ENCODE measurements around the gene ETV7.

Gene ETV7

GRCh38 chr6:36377594-36377993, 9.9 kb downstream of the ETV7 start:
- Histone ChIP-seq H3K18ac (ENCODE audit: low read length) (no peak overlapping the region), H3K4me3 (ENCODE audit: low read length) (no peak overlapping the region), H2BK15ac (replicated peaks; ENCODE audit: low read depth) (no peak overlapping the region), H4K8ac (ENCODE audit: low read depth, low read length) (no peak overlapping the region), H3K4me1 (ENCODE audit: control insufficient read depth, low read depth, low read length) (no peaks in the 10 kb centered on the region), H3K4me2 (ENCODE audit: low read length) (no peak overlapping the region), H3K27ac (ENCODE audit: low read depth, low read length) (no peak overlapping the region), H2BK5ac (ENCODE audit: low read length) (no peak overlapping the region), H3K36me3 (ENCODE audit: control insufficient read depth, insufficient read depth, low read length) (no peaks in the 10 kb centered on the region), H3K79me2 (ENCODE audit: control insufficient read depth, insufficient read depth, low read length) (no peaks in the 10 kb centered on the region), H2AK5ac (ENCODE audit: low read length) (no peak overlapping the region), H3K4ac (ENCODE audit: low read depth, low read length) (no peak overlapping the region), H3K27me3 (ENCODE audit: insufficient read depth, low read length, poor library complexity) (no peaks in the 10 kb centered on the region), H4K5ac (ENCODE audit: low read length) (no peak overlapping the region), H2BK120ac (ENCODE audit: low read depth, low read length) (no peak overlapping the region), H3K23ac (ENCODE audit: low read length) (no peak overlapping the region), H3K9ac (ENCODE audit: low read length) (no peak overlapping the region), H3K56ac (ENCODE audit: low read length) (no peak overlapping the region), H3K79me1 (ENCODE audit: low read length) (no peaks in the 10 kb centered on the region)
- no CpG with 5 or more reads among the region's 5 CpGs for WGBS (ENCODE audit: extremely low coverage, insufficient coverage, low lambda C conversion rate)
- DNase-seq: no peak

- Histone ChIP-seq H2BK15ac (replicated peaks; ENCODE audit: low read depth) (no peak overlapping the region), H3K4ac (ENCODE audit: low read depth, low read length) (no peak overlapping the region)
- no peak for DNase-seq
Observed at GRCh38 chr6:36376742-36377141, 10.7 kb downstream of the ETV7 start.

GRCh38 chr6:36376183-36376582, 11.3 kb downstream of the ETV7 start:
- no peak for DNase-seq
- Histone ChIP-seq H3K27ac (ENCODE audit: low read depth, low read length) (no peak overlapping the region), H4K8ac (ENCODE audit: low read depth, low read length) (no peak overlapping the region), H4K5ac (ENCODE audit: low read length) (no peak overlapping the region), H3K4me1 (ENCODE audit: control insufficient read depth, low read depth, low read length) (no peaks in the 10 kb centered on the region), H3K56ac (ENCODE audit: low read length) (no peak overlapping the region), H3K4me3 (ENCODE audit: low read length) (no peak overlapping the region), H2BK5ac (ENCODE audit: low read length) (no peak overlapping the region), H3K4me2 (ENCODE audit: low read length) (no peak overlapping the region), H3K4ac (ENCODE audit: low read depth, low read length) (no peak overlapping the region), H2BK120ac (ENCODE audit: low read depth, low read length) (no peak overlapping the region), H2AK5ac (ENCODE audit: low read length) (no peak overlapping the region), H3K79me1 (ENCODE audit: low read length) (no peaks in the 10 kb centered on the region), H3K9ac (ENCODE audit: low read length) (no peak overlapping the region), H3K23ac (ENCODE audit: low read length) (no peak overlapping the region), H2BK15ac (replicated peaks; ENCODE audit: low read depth) (no peak overlapping the region), H3K27me3 (ENCODE audit: insufficient read depth, low read length, poor library complexity) (no peaks in the 10 kb centered on the region), H3K79me2 (ENCODE audit: control insufficient read depth, insufficient read depth, low read length) (no peaks in the 10 kb centered on the region), H3K36me3 (ENCODE audit: control insufficient read depth, insufficient read depth, low read length) (no peaks in the 10 kb centered on the region), H3K18ac (ENCODE audit: low read length) (no peak overlapping the region)
- no CpG with 5 or more reads among the region's 8 CpGs for WGBS (ENCODE audit: extremely low coverage, insufficient coverage, low lambda C conversion rate)

More at GRCh38 chr6:36376742-36377141, 10.7 kb downstream of the ETV7 start:
- Histone ChIP-seq H3K27me3 (ENCODE audit: insufficient read depth, low read length, poor library complexity) (no peaks in the 10 kb centered on the region), H3K4me3 (ENCODE audit: low read length) (no peak overlapping the region), H3K4me1 (ENCODE audit: control insufficient read depth, low read depth, low read length) (no peaks in the 10 kb centered on the region), H3K36me3 (ENCODE audit: control insufficient read depth, insufficient read depth, low read length) (no peaks in the 10 kb centered on the region), H3K9ac (ENCODE audit: low read length) (no peak overlapping the region), H2BK120ac (ENCODE audit: low read depth, low read length) (no peak overlapping the region), H4K8ac (ENCODE audit: low read depth, low read length) (no peak overlapping the region), H3K79me1 (ENCODE audit: low read length) (no peaks in the 10 kb centered on the region), H3K79me2 (ENCODE audit: control insufficient read depth, insufficient read depth, low read length) (no peaks in the 10 kb centered on the region), H3K4me2 (ENCODE audit: low read length) (no peak overlapping the region), H3K23ac (ENCODE audit: low read length) (no peak overlapping the region), H2BK5ac (ENCODE audit: low read length) (no peak overlapping the region), H3K56ac (ENCODE audit: low read length) (no peak overlapping the region), H3K18ac (ENCODE audit: low read length) (no peak overlapping the region), H2AK5ac (ENCODE audit: low read length) (no peak overlapping the region), H4K5ac (ENCODE audit: low read length) (no peak overlapping the region), H3K27ac (ENCODE audit: low read depth, low read length) (no peak overlapping the region)
- WGBS (ENCODE audit: extremely low coverage, insufficient coverage, low lambda C conversion rate): no CpG with 5 or more reads among the region's 8 CpGs

GRCh38 chr6:36375644-36376155, 11.8 kb downstream of the ETV7 start:
- Histone ChIP-seq H3K27me3 (ENCODE audit: insufficient read depth, low read length, poor library complexity) (no peaks in the 10 kb centered on the region), H4K5ac (ENCODE audit: low read length) (no peak overlapping the region), H3K79me2 (ENCODE audit: control insufficient read depth, insufficient read depth, low read length) (no peaks in the 10 kb centered on the region), H3K79me1 (ENCODE audit: low read length) (no peaks in the 10 kb centered on the region), H3K56ac (ENCODE audit: low read length) (no peak overlapping the region), H3K36me3 (ENCODE audit: control insufficient read depth, insufficient read depth, low read length) (no peaks in the 10 kb centered on the region), H3K4me3 (ENCODE audit: low read length) (no peak overlapping the region), H3K4ac (ENCODE audit: low read depth, low read length) (no peak overlapping the region), H3K9ac (ENCODE audit: low read length) (no peak overlapping the region), H2AK5ac (ENCODE audit: low read length) (no peak overlapping the region), H3K4me2 (ENCODE audit: low read length) (no peak overlapping the region), H3K4me1 (ENCODE audit: control insufficient read depth, low read depth, low read length) (no peaks in the 10 kb centered on the region), H2BK120ac (ENCODE audit: low read depth, low read length) (no peak overlapping the region), H3K18ac (ENCODE audit: low read length) (no peak overlapping the region), H2BK5ac (ENCODE audit: low read length) (no peak overlapping the region), H3K23ac (ENCODE audit: low read length) (no peak overlapping the region), H4K8ac (ENCODE audit: low read depth, low read length) (no peak overlapping the region), H2BK15ac (replicated peaks; ENCODE audit: low read depth) (no peak overlapping the region), H3K27ac (ENCODE audit: low read depth, low read length) (no peak overlapping the region)
- WGBS (ENCODE audit: extremely low coverage, insufficient coverage, low lambda C conversion rate): no CpG with 5 or more reads among the region's 20 CpGs
- DNase-seq: no peak

GRCh38 chr6:36374972-36375371, 12.5 kb downstream of the ETV7 start:
- no CpG with 5 or more reads among the region's 8 CpGs for WGBS (ENCODE audit: extremely low coverage, insufficient coverage, low lambda C conversion rate)
- H3K4me1 ChIP-seq (ENCODE audit: control insufficient read depth, low read depth, low read length): no peaks in the 10 kb centered on the region
- no peak overlapping the region for H4K5ac ChIP-seq (ENCODE audit: low read length)

GRCh38 chr6:36374194-36374593, 13.3 kb downstream of the ETV7 start:
- Histone ChIP-seq H3K4me3 (ENCODE audit: low read length) (no peak overlapping the region), H2BK15ac (replicated peaks; ENCODE audit: low read depth) (no peak overlapping the region), H3K23ac (ENCODE audit: low read length) (no peak overlapping the region), H3K18ac (ENCODE audit: low read length) (no peak overlapping the region), H3K4ac (ENCODE audit: low read depth, low read length) (no peak overlapping the region), H3K4me2 (ENCODE audit: low read length) (no peak overlapping the region), H3K36me3 (ENCODE audit: control insufficient read depth, insufficient read depth, low read length) (no peaks in the 10 kb centered on the region), H2BK120ac (ENCODE audit: low read depth, low read length) (no peak overlapping the region), H4K8ac (ENCODE audit: low read depth, low read length) (no peak overlapping the region), H2BK5ac (ENCODE audit: low read length) (no peak overlapping the region), H3K9ac (ENCODE audit: low read length) (no peak overlapping the region), H3K56ac (ENCODE audit: low read length) (no peak overlapping the region), H3K4me1 (ENCODE audit: control insufficient read depth, low read depth, low read length) (no peaks in the 10 kb centered on the region), H3K27ac (ENCODE audit: low read depth, low read length) (no peak overlapping the region), H3K79me1 (ENCODE audit: low read length) (no peaks in the 10 kb centered on the region), H4K5ac (ENCODE audit: low read length) (no peak overlapping the region), H2AK5ac (ENCODE audit: low read length) (no peak overlapping the region), H3K79me2 (ENCODE audit: control insufficient read depth, insufficient read depth, low read length) (no peaks in the 10 kb centered on the region), H3K27me3 (ENCODE audit: insufficient read depth, low read length, poor library complexity) (no peaks in the 10 kb centered on the region)
- no CpG with 5 or more reads among the region's 4 CpGs for WGBS (ENCODE audit: extremely low coverage, insufficient coverage, low lambda C conversion rate)
- no peak for DNase-seq

More at GRCh38 chr6:36374972-36375371, 12.5 kb downstream of the ETV7 start:
- Histone ChIP-seq H3K18ac (ENCODE audit: low read length) (no peak overlapping the region), H2AK5ac (ENCODE audit: low read length) (no peak overlapping the region), H3K56ac (ENCODE audit: low read length) (no peak overlapping the region), H2BK15ac (replicated peaks; ENCODE audit: low read depth) (no peak overlapping the region), H2BK120ac (ENCODE audit: low read depth, low read length) (no peak overlapping the region), H3K27me3 (ENCODE audit: insufficient read depth, low read length, poor library complexity) (no peaks in the 10 kb centered on the region), H3K36me3 (ENCODE audit: control insufficient read depth, insufficient read depth, low read length) (no peaks in the 10 kb centered on the region), H4K8ac (ENCODE audit: low read depth, low read length) (no peak overlapping the region), H3K9ac (ENCODE audit: low read length) (no peak overlapping the region), H2BK5ac (ENCODE audit: low read length) (no peak overlapping the region), H3K23ac (ENCODE audit: low read length) (no peak overlapping the region), H3K79me2 (ENCODE audit: control insufficient read depth, insufficient read depth, low read length) (no peaks in the 10 kb centered on the region), H3K79me1 (ENCODE audit: low read length) (no peaks in the 10 kb centered on the region), H3K4me3 (ENCODE audit: low read length) (no peak overlapping the region), H3K4me2 (ENCODE audit: low read length) (no peak overlapping the region), H3K27ac (ENCODE audit: low read depth, low read length) (no peak overlapping the region), H3K4ac (ENCODE audit: low read depth, low read length) (no peak overlapping the region)
- no peak for DNase-seq

Measured in mesendoderm (in vitro differentiated cells).